GM18502 (cell line): ENCODE results near the gene AIF1L.

Source experiments
- ATAC-seq: cut with Tn5 transposase; IDR thresholded peaks from one replicate; pipeline ENCODE4 v1.9.1; 2021; ENCODE audit warnings: mild to moderate bottlenecking; ENCODE audit not compliant: unreplicated experiment, poor library complexity

The AIF1L gene

DNA sequence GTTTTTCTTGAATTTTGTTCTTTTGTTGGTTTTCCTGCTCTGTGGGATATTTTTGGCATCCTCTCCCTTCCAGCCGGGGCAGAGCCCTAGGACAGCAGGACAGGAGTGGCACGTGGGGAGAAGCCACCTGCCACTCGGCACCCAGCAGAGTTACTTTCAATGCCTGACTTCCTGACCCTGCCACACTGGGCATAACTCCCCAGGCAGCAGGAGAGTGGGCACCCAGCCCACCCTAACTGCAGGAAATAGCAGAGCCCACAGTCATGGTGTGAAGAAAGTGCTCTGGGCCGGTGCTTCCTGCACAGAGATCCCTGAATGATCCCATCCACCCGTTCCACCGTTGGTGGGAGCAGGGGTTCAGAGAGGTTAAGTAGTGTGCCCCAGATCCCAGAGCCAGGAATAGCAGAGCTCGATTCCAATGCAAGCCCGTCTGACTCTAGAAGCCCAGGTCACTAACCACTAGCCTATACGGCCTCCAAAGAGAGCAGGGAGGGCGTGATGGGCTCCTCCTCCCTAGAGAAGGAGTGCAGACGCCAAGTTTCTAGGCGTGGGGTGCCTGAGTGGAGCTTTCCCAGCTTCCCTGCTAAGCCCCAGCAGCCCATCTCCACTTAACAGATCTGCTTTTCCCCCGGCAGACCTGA is 20.9 kb downstream of the AIF1L start:
- no peak for ATAC-seq

DNA sequence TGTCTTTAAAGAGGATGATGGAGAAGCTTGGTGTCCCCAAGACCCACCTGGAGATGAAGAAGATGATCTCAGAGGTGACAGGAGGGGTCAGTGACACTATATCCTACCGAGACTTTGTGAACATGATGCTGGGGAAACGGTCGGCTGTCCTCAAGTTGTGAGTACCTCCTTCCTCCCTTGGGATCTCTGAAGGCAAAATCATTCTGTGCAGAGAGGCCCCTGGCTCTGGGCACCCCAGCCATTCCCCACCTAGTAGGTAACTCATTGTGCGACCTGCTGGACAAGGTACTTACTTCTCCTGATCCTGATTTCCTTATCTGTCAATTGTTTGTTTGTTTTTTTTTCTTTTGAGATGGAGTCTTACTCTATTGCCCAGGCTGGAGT is 21.4 kb downstream of the AIF1L start:
- ATAC-seq, result no peak

- no peak for ATAC-seq
Measured at GRCh38 chr9:131119600-131119999, 23.3 kb downstream of the AIF1L start.

GRCh38 chr9:131120620-131121228 is 24.4 kb downstream of the AIF1L start:
- no peak for ATAC-seq

DNA sequence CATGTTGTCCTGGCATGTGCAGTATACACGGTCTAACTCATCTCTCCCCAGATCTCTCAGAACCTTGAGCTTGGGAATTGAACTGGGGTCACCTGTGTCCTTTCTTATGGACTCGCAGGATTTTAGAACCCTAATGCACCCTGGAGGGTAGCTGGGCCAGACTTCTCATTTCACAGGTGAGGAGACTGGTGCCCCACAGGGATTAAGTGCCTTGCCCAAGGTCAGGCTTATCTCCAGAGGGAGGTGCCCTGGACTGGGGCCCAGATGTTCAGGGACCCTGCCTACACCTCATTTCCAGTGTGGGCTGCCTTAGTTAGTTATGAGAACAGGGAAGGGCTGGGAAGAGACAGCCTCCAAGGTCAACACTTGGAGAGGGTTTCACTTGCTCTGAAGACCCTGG is 25.0 kb downstream of the AIF1L start:
- ATAC-seq, result no peak

DNA sequence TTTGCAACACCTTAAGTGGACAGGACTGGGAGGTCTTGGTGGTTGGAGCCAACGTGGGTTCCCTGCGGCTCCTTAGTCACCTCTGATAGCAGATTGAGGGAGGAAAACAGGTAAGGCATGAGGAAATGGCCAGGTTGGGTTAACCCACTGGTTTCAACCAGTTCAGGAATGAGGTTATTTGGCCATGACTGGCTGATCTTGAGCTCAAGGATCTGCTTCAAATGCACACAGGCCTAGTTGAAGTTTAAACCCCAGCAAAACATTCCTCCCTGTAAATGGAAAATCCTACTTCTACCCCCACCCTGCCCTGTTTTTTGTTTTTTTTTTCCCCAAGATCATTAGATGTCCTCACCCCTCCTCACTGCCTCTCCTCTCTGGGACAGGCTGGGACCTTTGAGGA is 25.8 kb downstream of the AIF1L start:
- ATAC-seq, result no peak

DNA sequence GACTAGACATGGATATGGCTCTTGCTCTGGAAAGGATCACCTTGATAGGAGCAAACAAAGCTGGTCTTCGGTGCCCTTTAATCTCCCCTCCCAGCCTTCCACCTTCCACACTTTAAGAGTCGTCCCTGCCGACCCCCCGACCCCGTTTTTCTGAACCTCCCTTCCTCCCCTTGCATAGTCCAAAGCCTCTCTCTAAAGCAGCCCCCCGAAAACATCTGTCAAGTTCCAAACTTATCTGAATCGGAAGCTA is 28.6 kb downstream of the AIF1L start:
- ATAC-seq, result no peak

DNA sequence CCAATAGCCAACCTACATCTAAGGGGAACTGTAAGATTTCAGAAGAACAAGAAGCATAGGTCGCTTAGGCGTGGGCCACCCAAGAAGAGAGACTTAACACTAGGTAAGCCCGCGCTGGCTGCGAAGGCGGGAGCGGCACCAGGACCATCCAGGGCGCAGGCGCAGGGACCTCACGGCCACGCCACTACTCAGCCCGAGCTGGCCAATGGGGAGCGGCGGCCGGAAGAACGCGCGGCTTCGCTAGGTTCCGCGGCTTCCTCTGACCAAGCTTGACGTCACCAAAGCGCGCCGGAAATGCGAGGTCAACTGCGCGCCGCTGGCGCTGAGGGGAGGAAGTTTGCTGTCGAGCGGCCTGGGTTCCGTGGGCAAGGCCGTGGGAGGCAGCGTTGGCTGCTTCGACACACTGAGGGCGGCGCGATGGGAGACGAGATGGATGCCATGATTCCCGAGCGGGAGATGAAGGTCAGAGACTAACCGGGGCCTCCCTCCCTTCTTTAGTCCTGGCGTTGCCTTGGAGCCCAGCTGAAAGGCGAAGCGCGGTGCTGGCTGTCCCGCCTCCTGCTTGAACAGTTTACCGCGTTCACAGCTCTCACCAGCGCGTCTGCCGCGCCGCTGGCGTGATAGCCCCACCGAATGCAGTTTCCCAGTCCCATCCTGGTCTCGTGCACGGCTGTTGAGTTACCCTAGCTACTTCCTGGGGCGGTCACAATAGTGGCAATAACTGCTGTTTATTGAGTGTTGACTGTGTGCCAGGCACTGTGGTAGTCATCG is 29.1 kb downstream of the AIF1L start, which contains the start of gene NUP214:
Gene NUP214 (plus strand): TSS at position 299 of the 771 bp plus-strand sequence. CDS start 119 bp downstream, at position 418.
- peak; percentile 97 for ATAC-seq

GRCh38 chr9:131126059-131126426 is 29.7 kb downstream of the AIF1L start:
- no peak for ATAC-seq

DNA sequence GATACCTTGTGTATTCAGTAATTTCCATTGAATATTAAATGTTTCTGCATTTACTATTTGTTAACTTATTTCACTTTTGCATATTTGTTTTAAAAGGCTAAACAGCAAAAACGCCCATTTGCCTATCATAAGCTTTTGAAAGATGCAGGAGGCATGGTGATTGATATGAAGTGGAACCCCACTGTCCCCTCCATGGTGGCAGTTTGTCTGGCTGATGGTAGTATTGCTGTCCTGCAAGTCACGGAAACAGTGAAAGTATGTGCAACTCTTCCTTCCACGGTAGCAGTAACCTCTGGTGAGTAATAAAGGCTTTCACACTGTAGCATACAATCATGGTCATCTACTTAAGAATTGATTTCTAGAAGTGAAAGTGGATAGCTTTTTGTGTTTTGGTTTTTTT is 32.9 kb downstream of the AIF1L start:
- no peak for ATAC-seq

GRCh38 chr9:131138676-131139075 is 42.3 kb downstream of the AIF1L start:
- ATAC-seq, result no peak

- ATAC-seq, result no peak
Measured at GRCh38 chr9:131140112-131140511, 43.8 kb downstream of the AIF1L start.

- no peak for ATAC-seq
Measured at GRCh38 chr9:131140550-131140949, 44.2 kb downstream of the AIF1L start.

DNA sequence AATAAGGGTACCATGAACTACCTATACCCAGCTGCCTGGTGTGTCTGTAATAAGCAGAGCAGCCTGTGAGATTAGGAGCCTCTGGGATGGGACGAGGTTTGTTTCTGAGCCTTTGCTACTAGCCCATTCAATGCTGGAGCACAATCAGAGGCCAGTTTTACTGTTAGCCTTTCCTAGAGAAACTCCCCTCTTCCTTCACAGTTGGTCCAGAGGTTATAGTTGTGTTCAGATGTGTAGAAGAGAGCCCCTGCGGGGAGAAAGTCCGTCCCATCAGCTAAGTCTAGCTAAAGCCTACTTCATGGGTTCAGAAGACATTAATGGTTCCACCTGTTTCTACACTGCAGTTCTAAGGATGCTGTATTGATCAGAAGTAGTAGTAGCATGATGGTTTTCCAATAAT is 45.8 kb downstream of the AIF1L start:
- no peak for ATAC-seq

GRCh38 chr9:131144201-131144600 is 47.9 kb downstream of the AIF1L start:
- no peak for ATAC-seq

DNA sequence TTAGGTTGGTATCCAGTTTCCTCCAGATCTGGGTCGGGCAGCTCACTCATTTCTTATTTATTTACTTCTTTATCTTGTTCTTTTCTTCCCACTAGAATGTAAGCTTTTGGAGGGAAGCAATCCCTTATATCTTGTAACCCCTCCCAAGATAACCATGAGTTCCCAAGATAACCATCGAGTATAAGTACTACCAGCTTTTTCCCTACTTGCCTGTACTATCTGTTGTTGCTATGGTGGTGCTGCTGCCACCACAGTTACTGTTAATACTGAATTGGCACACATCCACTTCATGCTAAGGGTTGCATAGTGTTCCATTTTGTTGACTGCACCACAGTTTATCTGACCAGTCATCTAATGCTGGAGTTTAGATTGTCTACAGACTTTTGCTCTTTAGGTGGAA is 48.9 kb downstream of the AIF1L start:
- ATAC-seq, result no peak

DNA sequence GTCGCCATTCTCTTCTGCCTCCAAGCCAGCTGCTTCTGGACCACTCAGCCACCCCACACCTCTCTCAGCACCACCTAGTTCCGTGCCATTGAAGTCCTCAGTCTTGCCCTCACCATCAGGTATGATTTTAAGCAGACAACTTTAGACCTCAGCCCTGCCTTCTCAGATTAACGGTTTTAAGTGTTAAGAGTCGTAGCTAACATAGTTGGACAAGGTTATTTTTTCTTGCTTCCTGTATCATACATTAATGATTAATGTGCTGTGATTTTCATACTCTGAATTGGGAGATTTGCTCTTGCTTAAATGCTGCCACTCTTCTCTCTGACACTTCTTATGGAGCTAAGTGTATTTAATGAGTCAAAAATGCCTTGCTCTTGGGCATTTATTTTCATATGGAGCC is 49.9 kb downstream of the AIF1L start:
- no peak for ATAC-seq

DNA sequence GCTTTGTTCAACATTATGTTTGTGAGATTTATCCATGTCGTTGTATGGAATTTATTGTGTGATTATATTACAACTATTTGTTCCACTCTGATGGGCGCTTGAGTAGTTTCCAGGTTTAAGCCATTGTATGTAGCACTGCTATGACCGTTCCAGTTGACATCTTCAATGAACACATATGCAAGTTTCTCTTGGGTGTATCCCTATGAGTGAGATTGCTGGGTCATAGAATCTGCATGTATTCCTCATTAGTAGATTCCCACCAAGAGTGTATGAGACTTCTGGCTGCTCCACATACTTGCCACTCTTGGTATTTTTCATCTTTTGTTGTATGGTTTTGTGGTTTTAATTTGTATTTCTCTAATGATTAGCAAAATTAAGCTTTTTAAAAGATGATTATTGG is 51.9 kb downstream of the AIF1L start:
- ATAC-seq, result no peak

GRCh38 chr9:131148966-131149687 is 52.8 kb downstream of the AIF1L start:
- no peak for ATAC-seq

GRCh38 chr9:131149688-131150053 is 53.3 kb downstream of the AIF1L start:
- no peak for ATAC-seq

DNA sequence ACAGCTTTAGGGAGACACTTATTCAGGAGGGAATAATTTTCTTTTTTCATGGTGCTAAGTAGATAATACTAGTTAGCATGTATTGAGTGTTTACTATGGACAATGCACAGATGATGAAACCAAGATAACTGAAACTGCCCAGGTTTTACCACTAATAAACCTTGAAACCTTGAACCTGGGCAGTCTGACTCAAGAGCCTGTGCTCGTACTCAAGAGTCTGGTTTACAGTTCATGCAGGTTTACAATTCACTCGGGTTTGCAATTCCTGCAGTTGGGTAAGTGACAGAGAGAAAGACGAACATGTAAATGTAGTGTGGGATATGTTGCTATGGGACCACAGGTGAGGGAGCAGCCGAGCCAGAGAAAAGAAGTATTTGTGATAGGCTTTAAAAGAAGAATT is 57.3 kb downstream of the AIF1L start:
- ATAC-seq, result no peak
